HEK293T (cell line): ENCODE data around the gene MYLK.

Experiments
- FOXK2 ChIP-seq: fragments of 450-650 bp; IDR thresholded peaks from 2 replicates; pipeline ENCODE4 v1.6.1; 2016; ENCODE audit warnings: mild to moderate bottlenecking
- ZNF384 ChIP-seq: fragments of 450-650 bp; IDR thresholded peaks from 2 replicates; pipeline ENCODE4 v1.6.1; 2016

GRCh38 chr3:123743121-123743520 is 141.0 kb downstream of the MYLK start:
- TF ChIP-seq FOXK2 (no peak), ZNF384 (no peak)
